ENCODE data around the gene MED12L.

MED12L gene

DNA sequence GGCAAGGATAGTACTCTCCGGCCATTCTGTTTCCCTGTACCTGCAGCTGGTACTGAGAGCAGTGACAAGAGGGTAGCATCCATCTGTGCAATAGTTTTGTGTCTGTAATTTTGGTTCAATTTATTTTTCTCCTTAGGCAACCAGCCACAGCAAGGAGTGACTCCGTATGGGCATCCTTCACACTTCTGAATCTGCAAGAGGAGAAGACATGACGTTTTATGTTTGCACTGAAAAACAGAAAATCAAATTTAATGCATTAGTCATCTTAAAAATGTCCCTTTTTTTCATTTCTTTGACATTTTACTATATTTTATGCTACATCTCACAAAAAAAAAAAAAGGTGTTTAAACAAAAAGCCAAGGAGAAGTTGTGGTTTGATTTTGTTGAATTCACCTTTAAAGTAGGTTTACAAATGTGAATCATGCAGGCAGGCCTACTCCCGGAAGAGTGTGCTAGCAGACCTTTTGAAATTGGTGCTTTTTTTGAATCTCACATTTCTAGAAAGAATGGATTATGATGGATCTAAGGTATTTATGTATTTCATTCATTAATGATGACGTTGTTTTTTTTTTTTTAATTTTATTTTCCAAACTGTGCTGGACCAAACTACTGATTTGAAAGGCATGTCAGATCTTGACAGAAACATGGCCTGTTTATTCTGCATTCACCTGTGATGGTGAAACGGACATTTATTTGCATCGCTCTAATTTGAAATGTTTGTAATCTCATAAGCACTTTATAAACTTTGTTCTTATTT lies 347.3 kb downstream of the MED12L start:
- Histone ChIP-seq H3K4me2 (ENCODE audit: low read depth, low read length) (no peak overlapping the region), H3K9me2 (replicated peaks; ENCODE audit: insufficient read depth, low read length) (no peaks in the 10 kb centered on the region), H3K4me3 (ENCODE audit: low read length) (no peak overlapping the region), H4K20me1 (ENCODE audit: insufficient read depth, low read length) (no peaks in the 10 kb centered on the region), H3K27me3 (replicated peaks; ENCODE audit: insufficient read depth, low read length) (no peaks in the 10 kb centered on the region), H3K9ac (ENCODE audit: low read length) (no peak overlapping the region), H3K4me1 (ENCODE audit: low read length) (no peaks in the 10 kb centered on the region), H3K27ac (ENCODE audit: low read length) (no peak overlapping the region), H2AFZ (ENCODE audit: low read length) (no peak overlapping the region), H3K9me3 (replicated peaks; ENCODE audit: insufficient read depth, low read length) (no peaks in the 10 kb centered on the region), H3F3A (ENCODE audit: insufficient read depth, low read length) (no peaks in the 10 kb centered on the region), H3K36me3 (replicated peaks; ENCODE audit: insufficient read depth, low read length) (no peaks in the 10 kb centered on the region), H3K79me2 (ENCODE audit: low read length) (no peaks in the 10 kb centered on the region)
- DNase-seq = no peak
- TF ChIP-seq EZH2phosphoT487 (IDR thresholded peaks at IDR 0.05; ENCODE audit: low read length) (no peak), EZH2 (optimal IDR thresholded peaks at IDR 0.05; ENCODE audit: low read depth, low read length) (no peak)
- TF ChIP-seq, protein P1, sequence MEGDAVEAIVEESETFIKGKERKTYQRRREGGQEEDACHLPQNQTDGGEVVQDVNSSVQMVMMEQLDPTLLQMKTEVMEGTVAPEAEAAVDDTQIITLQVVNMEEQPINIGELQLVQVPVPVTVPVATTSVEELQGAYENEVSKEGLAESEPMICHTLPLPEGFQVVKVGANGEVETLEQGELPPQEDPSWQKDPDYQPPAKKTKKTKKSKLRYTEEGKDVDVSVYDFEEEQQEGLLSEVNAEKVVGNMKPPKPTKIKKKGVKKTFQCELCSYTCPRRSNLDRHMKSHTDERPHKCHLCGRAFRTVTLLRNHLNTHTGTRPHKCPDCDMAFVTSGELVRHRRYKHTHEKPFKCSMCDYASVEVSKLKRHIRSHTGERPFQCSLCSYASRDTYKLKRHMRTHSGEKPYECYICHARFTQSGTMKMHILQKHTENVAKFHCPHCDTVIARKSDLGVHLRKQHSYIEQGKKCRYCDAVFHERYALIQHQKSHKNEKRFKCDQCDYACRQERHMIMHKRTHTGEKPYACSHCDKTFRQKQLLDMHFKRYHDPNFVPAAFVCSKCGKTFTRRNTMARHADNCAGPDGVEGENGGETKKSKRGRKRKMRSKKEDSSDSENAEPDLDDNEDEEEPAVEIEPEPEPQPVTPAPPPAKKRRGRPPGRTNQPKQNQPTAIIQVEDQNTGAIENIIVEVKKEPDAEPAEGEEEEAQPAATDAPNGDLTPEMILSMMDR (IDR thresholded peaks at IDR 0.05; ENCODE audit: low read length) = no peak

- no peak overlapping the region for H2AFZ ChIP-seq (ENCODE audit: low read length)
- no peaks in the 10 kb centered on the region for H3K9me3 ChIP-seq (replicated peaks; ENCODE audit: insufficient read depth, low read length)
- H3K9ac ChIP-seq (ENCODE audit: low read length) = no peak overlapping the region
- no peaks in the 10 kb centered on the region for H3K36me3 ChIP-seq (replicated peaks; ENCODE audit: insufficient read depth, low read length)
- no peak for DNase-seq
- H3F3A ChIP-seq (ENCODE audit: insufficient read depth, low read length) = no peaks in the 10 kb centered on the region
- H3K4me1 ChIP-seq (ENCODE audit: low read length) = no peaks in the 10 kb centered on the region
- no peak overlapping the region for H3K4me2 ChIP-seq (ENCODE audit: low read depth, low read length)
- no peaks in the 10 kb centered on the region for H3K9me2 ChIP-seq (replicated peaks; ENCODE audit: insufficient read depth, low read length)
- no peaks in the 10 kb centered on the region for H3K79me2 ChIP-seq (ENCODE audit: low read length)
- H3K27me3 ChIP-seq (replicated peaks; ENCODE audit: insufficient read depth, low read length) = no peaks in the 10 kb centered on the region
- H3K27ac ChIP-seq (ENCODE audit: low read length) = no peak overlapping the region
- no peak overlapping the region for H3K4me3 ChIP-seq (ENCODE audit: low read length)
- H4K20me1 ChIP-seq (ENCODE audit: insufficient read depth, low read length) = no peaks in the 10 kb centered on the region
- TF ChIP-seq, protein P1 (IDR thresholded peaks at IDR 0.05; ENCODE audit: low read length) = no peak
- TF ChIP-seq EZH2 (optimal IDR thresholded peaks at IDR 0.05; ENCODE audit: low read depth, low read length) (no peak), EZH2phosphoT487 (IDR thresholded peaks at IDR 0.05; ENCODE audit: low read length) (no peak)
Measured at GRCh38 chr3:151434151-151434890, 348.9 kb downstream of the MED12L start.

GRCh38 chr3:151436675-151437446 lies 351.4 kb downstream of the MED12L start:
- DNase-seq = no peak
- Histone ChIP-seq H3K79me2 (ENCODE audit: low read length) (no peaks in the 10 kb centered on the region), H3K36me3 (replicated peaks; ENCODE audit: insufficient read depth, low read length) (no peaks in the 10 kb centered on the region), H3K9me3 (replicated peaks; ENCODE audit: insufficient read depth, low read length) (no peaks in the 10 kb centered on the region), H3K9me2 (replicated peaks; ENCODE audit: insufficient read depth, low read length) (no peaks in the 10 kb centered on the region), H3K27ac (ENCODE audit: low read length) (no peak overlapping the region), H4K20me1 (ENCODE audit: insufficient read depth, low read length) (no peaks in the 10 kb centered on the region), H3F3A (ENCODE audit: insufficient read depth, low read length) (no peaks in the 10 kb centered on the region), H3K9ac (ENCODE audit: low read length) (no peak overlapping the region), H3K4me2 (ENCODE audit: low read depth, low read length) (no peak overlapping the region), H3K4me3 (ENCODE audit: low read length) (no peak overlapping the region), H3K4me1 (ENCODE audit: low read length) (no peaks in the 10 kb centered on the region), H3K27me3 (replicated peaks; ENCODE audit: insufficient read depth, low read length) (no peaks in the 10 kb centered on the region), H2AFZ (ENCODE audit: low read length) (no peak overlapping the region; the same call in 1 of the 2 replicates)
- TF ChIP-seq EZH2phosphoT487 (IDR thresholded peaks at IDR 0.05; ENCODE audit: low read length) (no peak), EZH2 (optimal IDR thresholded peaks at IDR 0.05; ENCODE audit: low read depth, low read length) (no peak)
- TF ChIP-seq, protein P1 (IDR thresholded peaks at IDR 0.05; ENCODE audit: low read length) = no peak
